ENCODE results near the gene COG5.

The COG5 gene

GRCh38 chr7:107388604-107389003 lies 175.1 kb downstream of the COG5 start:
- DNase-seq (ENCODE audit: low spot score): no peak
- no peak overlapping the region for H3K4me3 ChIP-seq
- TF ChIP-seq CTCF (IDR thresholded peaks at IDR 0.05): no peak
- H3K27ac ChIP-seq: peak overlapping the region in 1 of 2 donors; percentile 67

GRCh38 chr7:107387573-107388219 lies 176.0 kb downstream of the COG5 start:
- DNase-seq (ENCODE audit: low spot score): no peak
- Histone ChIP-seq H3K27ac (peak overlapping the region; percentile 56 to 67), H3K4me3 (no peak overlapping the region)
- no peak for TF ChIP-seq CTCF (IDR thresholded peaks at IDR 0.05)

- Histone ChIP-seq H3K27ac (peak overlapping the region; percentile 56 to 67), H3K4me3 (no peak overlapping the region)
- no peak for DNase-seq (ENCODE audit: low spot score)
- no peak for TF ChIP-seq CTCF (IDR thresholded peaks at IDR 0.05)
These were observed 176.6 kb downstream of the COG5 start for GRCh38 chr7:107387128-107387527.

GRCh38 chr7:107386548-107387102 lies 177.1 kb downstream of the COG5 start:
- Histone ChIP-seq H3K4me3 (no peak overlapping the region), H3K27ac (peak overlapping the region; percentile 56 to 67)
- no peak for TF ChIP-seq CTCF (IDR thresholded peaks at IDR 0.05)
- no peak for DNase-seq (ENCODE audit: low spot score)

GRCh38 chr7:107384025-107384424 lies 179.7 kb downstream of the COG5 start:
- TF ChIP-seq CTCF (IDR thresholded peaks at IDR 0.05): no peak
- no peak overlapping the region for H3K4me3 ChIP-seq
- no peak overlapping the region for H3K27ac ChIP-seq
- no peak for DNase-seq (ENCODE audit: low spot score)

- no peak for TF ChIP-seq CTCF (IDR thresholded peaks at IDR 0.05)
- H3K4me3 ChIP-seq: no peak overlapping the region
- DNase-seq (ENCODE audit: low spot score): no peak
- no peak overlapping the region for H3K27ac ChIP-seq
These were observed 180.5 kb downstream of the COG5 start for GRCh38 chr7:107383203-107383602.

- no peak for DNase-seq (ENCODE audit: low spot score)
- no peak for TF ChIP-seq CTCF (IDR thresholded peaks at IDR 0.05)
- Histone ChIP-seq H3K4me3 (no peak overlapping the region), H3K27ac (no peak overlapping the region)
These were observed 182.3 kb downstream of the COG5 start for GRCh38 chr7:107381453-107381852.

Data from coronary artery (tissue), 2 donors.